Small intestine (tissue), 16 donors: Measurements from ENCODE around the gene CACUL1. TPM values are rescaled to one million over a fixed set of nuclear protein-coding genes. Genes with fewer than 3 reads are reported as not detected.
"Not testable (repeated sequence)": the region's sequence is repeated elsewhere in the genome, so short reads cannot be mapped to it uniquely, and the experiment has no call there.

ENCODE experiments used
- DNase-seq, 2 donors: peaks; one replicate each; pipeline versions ENCODE4 v3.0.0 to v3.0.0-alpha.2; 2013
- FAIRE-seq: peaks from 2 replicates; lab custom pipeline; 2012; peaks lifted over from hg19 to GRCh38; lab: Jason Lieb, UNC
- H3K27ac ChIP-seq, 3 donors: one replicate each; pipeline ENCODE4 v1.5.1; 2013; ENCODE audit warnings: low read length in 2 of 3, mild to moderate bottlenecking in 2 of 3, control low read depth in 1 of 3, inconsistent platforms in 1 of 3, low read depth in 1 of 3, moderate library complexity in 1 of 3
- H3K27me3 ChIP-seq, 3 donors: one replicate each; pipeline ENCODE4 v1.6.1; 2013; ENCODE audit warnings: low read length in 3 of 3, inconsistent platforms in 1 of 3; ENCODE audit not compliant: control insufficient read depth in 3 of 3, insufficient read depth in 3 of 3
- H3K36me3 ChIP-seq, 3 donors: one replicate each; pipeline ENCODE4 v1.6.1; 2013; ENCODE audit warnings: low read length in 3 of 3, inconsistent platforms in 1 of 3, low read depth in 1 of 3, mild to moderate bottlenecking in 1 of 3, moderate library complexity in 1 of 3; ENCODE audit not compliant: control insufficient read depth in 3 of 3, insufficient read depth in 2 of 3
- H3K4me1 ChIP-seq, 3 donors: one replicate each; pipeline ENCODE4 v1.6.1; 2013; ENCODE audit warnings: low read length in 2 of 3, inconsistent platforms in 1 of 3, low read depth in 1 of 3, mild to moderate bottlenecking in 1 of 3, moderate library complexity in 1 of 3; ENCODE audit not compliant: control insufficient read depth in 3 of 3, insufficient read depth in 2 of 3
- H3K4me3 ChIP-seq, 3 donors: one replicate each; pipeline ENCODE4 v1.5.1; 2013; ENCODE audit warnings: low read length in 3 of 3, control low read depth in 1 of 3, inconsistent platforms in 1 of 3, low read depth in 1 of 3, mild to moderate bottlenecking in 1 of 3, moderate library complexity in 1 of 3
- H3K9me3 ChIP-seq, 2 donors: one replicate each; pipeline ENCODE4 v1.6.1; 2013; ENCODE audit warnings: low read depth in 1 of 2, low read length in 1 of 2; ENCODE audit not compliant: control insufficient read depth in 2 of 2, insufficient read depth in 1 of 2
- WGBS, 3 donors: extraction: QIAGEN DNeasy Blood & Tissue Kit; methylation state at CpG; one replicate each; pipeline ENCODE4 v1.1.7; 2013; 5-methylcytosine and 5-hydroxymethylcytosine counted together
- long read RNA-seq, 10 donors: transcript quantifications; one replicate each; lab custom pipeline, GENCODE V29; 2026
- polyA plus RNA-seq, 4 donors: library from polyadenylated mRNA; stranded (reverse) in 3 of 4; unstranded in 1 of 4; fragments of 200-250 nt in 3 of 4; fragments of 120-200 nt in 1 of 4; gene quantifications; one replicate each; pipeline versions ENCODE4 v1.2.1 to v1.2.3, GENCODE V29; 2013
- donor health status: healthy with polysubstance abuse.
- donor health status: control.
- donor health status: control.
- donor health status: Bipolar disorder and iron deficiency.
- donor health status: healthy.

Gene CACUL1
- 10 to 100 TPM in 1 of 4 donors, 1 to 10 TPM in 3; 3.5 to 27.1 (median 6.7) TPM for polyA plus RNA-seq
- long read RNA-seq, donor 1, full-length matches to known transcripts = 16 of 16 reads
- long read RNA-seq, donor 1, partial matches to known transcripts = 0 of 16 reads
- long read RNA-seq, donor 1, other reads (novel, unspliced or antisense) = 0 of 16 reads
- long read RNA-seq, donor 2, full-length matches to known transcripts = 6 of 11 reads
- long read RNA-seq, donor 2, partial matches to known transcripts = 5 of 11 reads
- long read RNA-seq, donor 2, other reads (novel, unspliced or antisense) = 0 of 11 reads
- long read RNA-seq, donor 3, full-length matches to known transcripts = 10 of 10 reads
- long read RNA-seq, donor 3, partial matches to known transcripts = 0 of 10 reads
- long read RNA-seq, donor 3, other reads (novel, unspliced or antisense) = 0 of 10 reads
- long read RNA-seq, donor 4 = 0 reads
- long read RNA-seq, donor 5, partial matches to known transcripts = 0 of 2 reads
- long read RNA-seq, donor 5, other reads (novel, unspliced or antisense) = 0 of 2 reads
- long read RNA-seq, donor 6, full-length matches to known transcripts = 9 of 9 reads
- long read RNA-seq, donor 6, partial matches to known transcripts = 0 of 9 reads
- long read RNA-seq, donor 6, other reads (novel, unspliced or antisense) = 0 of 9 reads
- long read RNA-seq, donor 7 = 0 reads
- long read RNA-seq, donor 8 = 0 reads
- long read RNA-seq, donor 9, full-length matches to known transcripts = 2 of 2 reads
- long read RNA-seq, donor 9, partial matches to known transcripts = 0 of 2 reads
- long read RNA-seq, donor 9, other reads (novel, unspliced or antisense) = 0 of 2 reads
- long read RNA-seq, donor 10, full-length matches to known transcripts = 17 of 17 reads
- long read RNA-seq, donor 10, partial matches to known transcripts = 0 of 17 reads
- long read RNA-seq, donor 10, other reads (novel, unspliced or antisense) = 0 of 17 reads

- Histone ChIP-seq H3K36me3 (no peaks in the 10 kb centered on the region), H3K4me3 (peak within 1 kb of the TSS; percentile 94 to 98 (median 95)), H3K27me3 (peaks cover 0 to 2% (median 0%) of the 10 kb centered on the region in 3 donors), H3K9me3 (no peaks in the 10 kb centered on the region), H3K4me1 (no peaks in the 10 kb centered on the region), H3K27ac (peak within 1 kb of the TSS; percentile 59 to 96 (median 88))
- 0% methylated on average over 68 to 87 of the region's 87 CpGs for WGBS, 3 donors
- FAIRE-seq (no peak), DNase-seq (peak; percentile 99 to 100)
Measured at GRCh38 chr10:118754556-118755423, at the start of gene CACUL1. TSS of gene CACUL1 (minus strand) at chr10:118754970. CDS start at chr10:118754762, 208 bp downstream.

- no peaks in the 10 kb centered on the region for H3K27me3 ChIP-seq
- DNase-seq (peak in 1 of 2 donors; percentile 10), FAIRE-seq (no peak)
- no peak overlapping the region for H3K27ac ChIP-seq
- no peaks in the 10 kb centered on the region for H3K36me3 ChIP-seq
- no peaks in the 10 kb centered on the region for H3K4me1 ChIP-seq
- H3K9me3 ChIP-seq = no peaks in the 10 kb centered on the region
- no peak overlapping the region for H3K4me3 ChIP-seq
- WGBS, 3 donors = 53 to 61% (median 59%) methylated on average over 3 of the region's 3 CpGs
Measured at GRCh38 chr10:118804262-118804773, 49.5 kb upstream of the CACUL1 start.

GRCh38 chr10:118802126-118802793 is 47.5 kb upstream of the CACUL1 start:
- no peaks in the 10 kb centered on the region for H3K4me1 ChIP-seq
- FAIRE-seq (no peak), DNase-seq (peak in 1 of 2 donors; percentile 8)
- H3K27ac ChIP-seq = no peak overlapping the region
- no peaks in the 10 kb centered on the region for H3K36me3 ChIP-seq
- H3K4me3 ChIP-seq = no peak overlapping the region
- WGBS, 3 donors = 73 to 81% (median 76%) methylated on average over 14 of the region's 14 CpGs
- H3K9me3 ChIP-seq = no peaks in the 10 kb centered on the region
- H3K27me3 ChIP-seq = no peaks in the 10 kb centered on the region

DNA sequence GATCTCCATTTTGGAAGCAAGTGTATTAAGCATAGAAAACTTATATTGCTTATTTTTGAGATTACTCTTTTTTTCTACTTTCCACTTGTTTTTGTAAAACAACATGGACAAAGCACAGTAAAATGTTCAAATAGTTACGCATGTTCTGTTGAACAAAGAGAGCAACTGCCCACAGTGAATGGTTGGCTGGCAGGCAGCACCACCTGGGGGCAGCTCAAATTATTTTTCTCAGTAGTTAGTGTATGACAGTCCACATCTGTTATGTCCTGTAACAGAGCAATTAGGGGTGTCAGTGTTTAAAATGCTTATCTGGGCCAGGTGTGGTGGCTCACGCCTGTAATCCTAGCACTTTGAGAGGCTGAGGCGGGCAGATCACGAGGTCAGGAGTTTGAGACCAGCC is 46.1 kb upstream of the CACUL1 start:
- peak; percentile 12 to 33 for DNase-seq
- no peak overlapping the region for H3K27ac ChIP-seq
- no peaks in the 10 kb centered on the region for H3K27me3 ChIP-seq
- H3K4me3 ChIP-seq = no peak overlapping the region
- WGBS, 3 donors = 27 to 58% (median 39%) methylated on average over 4 of the region's 4 CpGs
- H3K9me3 ChIP-seq = no peaks in the 10 kb centered on the region
- FAIRE-seq = no peak
- H3K36me3 ChIP-seq = no peaks in the 10 kb centered on the region
- H3K4me1 ChIP-seq = no peaks in the 10 kb centered on the region

DNA sequence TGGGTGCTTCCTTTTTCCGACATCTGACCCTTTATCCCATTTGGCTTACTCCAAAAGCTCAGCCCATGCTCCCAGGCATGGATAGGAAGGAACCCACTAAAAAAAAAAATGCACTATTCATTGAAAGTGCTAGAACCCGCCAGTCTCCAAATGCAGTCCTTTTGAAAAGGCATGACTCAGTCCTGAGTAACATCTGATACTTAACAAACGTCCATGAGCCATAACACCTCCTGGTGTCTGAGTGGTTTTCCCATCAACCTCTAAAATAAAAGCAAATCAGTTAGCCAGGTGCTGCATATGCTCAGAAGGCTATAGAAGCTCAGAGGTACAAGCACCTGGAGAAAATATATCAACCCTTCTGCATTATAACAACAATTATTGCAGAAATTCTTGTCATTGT is 45.0 kb upstream of the CACUL1 start:
- no peaks in the 10 kb centered on the region for H3K27me3 ChIP-seq
- H3K4me1 ChIP-seq = no peaks in the 10 kb centered on the region
- 47 to 53% (median 47%) methylated on average over 3 of the region's 3 CpGs for WGBS, 3 donors
- no peak for FAIRE-seq
- H3K36me3 ChIP-seq = no peaks in the 10 kb centered on the region
- DNase-seq = no peak
- H3K9me3 ChIP-seq = no peaks in the 10 kb centered on the region
- H3K4me3 ChIP-seq = no peak overlapping the region
- H3K27ac ChIP-seq = no peak overlapping the region

DNA sequence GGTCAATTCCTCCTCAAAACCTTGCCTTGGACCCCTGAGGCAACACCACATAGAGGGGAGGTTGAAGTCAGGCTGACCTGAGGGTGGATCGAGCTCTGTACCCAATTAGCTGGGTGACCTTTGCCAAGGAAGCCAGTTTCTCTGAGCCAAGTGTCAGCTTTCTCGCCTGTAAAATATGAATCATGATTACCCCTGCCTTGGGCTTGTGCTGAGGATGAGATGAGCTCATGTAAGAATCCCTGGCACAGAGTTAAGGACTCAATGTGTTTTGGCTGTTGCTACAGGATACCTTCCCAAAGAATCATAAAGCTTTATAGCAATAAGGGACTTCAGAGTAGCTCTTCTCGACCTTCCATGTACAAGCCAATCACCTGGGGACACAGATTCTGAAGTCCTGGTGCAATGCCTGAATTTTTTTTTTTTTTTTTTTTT is 43.5 kb upstream of the CACUL1 start:
- 11 to 36% (median 15%) methylated on average over 3 of the region's 3 CpGs for WGBS, 3 donors
- Histone ChIP-seq H3K36me3 (no peaks in the 10 kb centered on the region), H3K4me3 (no peak overlapping the region), H3K27ac (no peak overlapping the region), H3K27me3 (peaks cover 0 to 2% (median 0%) of the 10 kb centered on the region in 3 donors), H3K9me3 (no peaks in the 10 kb centered on the region), H3K4me1 (no peaks in the 10 kb centered on the region)
- DNase-seq (no peak), FAIRE-seq (no peak)

DNA sequence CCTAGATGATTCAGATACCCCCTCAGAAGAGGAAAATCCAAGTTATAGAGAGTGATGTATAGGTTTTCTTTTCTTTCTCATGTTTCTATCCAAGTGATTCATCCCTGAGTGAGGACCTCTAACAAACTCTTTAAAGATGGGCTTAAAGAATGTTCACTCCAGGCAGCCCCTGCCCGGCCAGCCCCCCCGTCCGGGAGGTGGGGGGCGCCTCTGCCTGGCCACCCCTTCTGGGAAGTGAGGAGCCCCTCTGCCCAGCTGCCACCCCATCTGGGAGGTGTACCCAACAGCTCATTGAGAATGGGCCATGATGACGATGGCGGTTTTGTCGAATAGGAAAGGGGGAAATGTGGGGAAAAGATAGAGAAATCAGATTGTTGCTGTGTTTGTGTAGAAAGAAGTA is 40.2 kb upstream of the CACUL1 start:
- not testable (repeated sequence) for DNase-seq, H3K9me3 ChIP-seq, FAIRE-seq, H3K4me3 ChIP-seq, H3K36me3 ChIP-seq, H3K27ac ChIP-seq, H3K4me1 ChIP-seq, H3K27me3 ChIP-seq
- WGBS, 3 donors = 93 to 96% (median 95%) methylated on average over 7 of the region's 7 CpGs
